HepG2 (cell line): ENCODE measurements around the gene CARD19. TPM values are rescaled to one million over a fixed set of nuclear protein-coding genes. Genes with fewer than 3 reads are reported as not detected.

Experiments
- ATM ChIP-seq: fragments of 450-650 bp; IDR thresholded peaks from 2 replicates; pipeline ENCODE4 v1.7.1; 2017; ENCODE audit warnings: mild to moderate bottlenecking, borderline replicate concordance
- FOSL1 ChIP-seq: sonication (generic); formaldehyde crosslinking; IDR thresholded peaks from 2 replicates; pipeline ENCODE4 v1.9.0; 2021; ENCODE audit warnings: missing genetic modification reagents, borderline replicate concordance
- GTF2F1 ChIP-seq: fragments of 150-350 bp; IDR thresholded peaks from 2 replicates; pipeline ENCODE4 v1.6.1; 2014; ENCODE audit warnings: low read length
- HOXA5 ChIP-seq: sonication (generic); formaldehyde crosslinking; IDR thresholded peaks from 2 replicates; pipeline ENCODE4 v1.4.0; 2020; ENCODE audit warnings: missing genetic modification reagents
- NCOA2 ChIP-seq: sonication (generic); formaldehyde crosslinking; IDR thresholded peaks from 2 replicates; pipeline ENCODE4 v1.8.0; 2022; ENCODE audit warnings: inconsistent platforms
- RCOR2 ChIP-seq: IDR thresholded peaks from 2 replicates; pipeline ENCODE4 v1.6.1; 2016; ENCODE audit warnings: missing biosample characterization, missing genetic modification reagents
- WIZ ChIP-seq: sonication (generic); formaldehyde crosslinking; IDR thresholded peaks from 2 replicates; pipeline ENCODE4 v1.5.1; 2020; ENCODE audit warnings: mild to moderate bottlenecking, missing genetic modification reagents
- ZNF782 ChIP-seq: sonication (generic); formaldehyde crosslinking; IDR thresholded peaks from 2 replicates; pipeline ENCODE4 v1.4.0; 2020; ENCODE audit warnings: missing genetic modification reagents, mild to moderate bottlenecking, borderline replicate concordance
- ZSCAN22 ChIP-seq: sonication (generic); formaldehyde crosslinking; IDR thresholded peaks from 2 replicates; pipeline ENCODE4 v1.4.0; 2020; ENCODE audit warnings: mild to moderate bottlenecking, missing genetic modification reagents
- polyA plus RNA-seq, 8 experiments: library from polyadenylated mRNA; depleted of rRNA in 3 of 8; stranded (reverse) in 7 of 8; unstranded in 1 of 8; fragments of >200 nt; fragmentation: Illumina TruSeq in 4 of 8; extraction: Trizol in 4 of 8; gene quantifications; 2 replicates each; pipeline versions ENCODE4 v1.2.1 to v1.2.3, GENCODE V29; 2011 to 2016; ENCODE audit warnings: low read depth in 4 of 8, missing spikeins in 1 of 8, mixed read lengths in 1 of 8; ENCODE audit not compliant: insufficient read depth in 1 of 8
- total RNA-seq, 5 experiments: library from RNA; depleted of rRNA; stranded (reverse); fragments of >200 nt; fragmentation: Illumina TruSeq; extraction: Trizol; gene quantifications; 2 replicates each; pipeline ENCODE4 v1.2.3, GENCODE V29; 2016; ENCODE audit warnings: low read depth in 1 of 5
- TF ChIP-seq, protein P1 (sequence below): conservative IDR thresholded peaks from 2 replicates; pipeline ENCODE4 v1.6.1; 2018; ENCODE audit warnings: missing genetic modification reagents
- TF ChIP-seq, protein P2 (sequence below): IDR thresholded peaks from 2 replicates; pipeline ENCODE4 v1.6.1; 2012; ENCODE audit warnings: inconsistent platforms
- TF ChIP-seq, protein P3 (sequence below): sonication (generic); formaldehyde crosslinking; IDR thresholded peaks from 2 replicates; pipeline ENCODE4 v1.8.0; 2022; ENCODE audit warnings: missing genetic modification reagents, mild to moderate bottlenecking, borderline replicate concordance
- TF ChIP-seq, protein P4 (sequence below): IDR thresholded peaks from 2 replicates; pipeline ENCODE4 v1.6.1; 2012; ENCODE audit warnings: low read depth, low read length, improper control_type of control experiment
- TF ChIP-seq, protein P5 (sequence below): sonication (generic); formaldehyde crosslinking; IDR thresholded peaks from 2 replicates; pipeline ENCODE4 v1.5.1; 2020; ENCODE audit warnings: missing genetic modification reagents, mild to moderate bottlenecking, borderline replicate concordance
- TF ChIP-seq, protein P6 (sequence below): sonication (generic); formaldehyde crosslinking; IDR thresholded peaks from 2 replicates; pipeline ENCODE4 v1.4.0; 2020; ENCODE audit warnings: missing genetic modification reagents; ENCODE audit errors: not compliant biosample characterization
- TF ChIP-seq, protein P7 (sequence below): sonication (generic); formaldehyde crosslinking; IDR thresholded peaks from 2 replicates; pipeline ENCODE4 v1.8.1; 2023; ENCODE audit warnings: missing genetic modification reagents, mild to moderate bottlenecking, borderline replicate concordance

The CARD19 gene
- total and polyA plus RNA-seq, 2 of the 13 experiments (the other 11 are each of a cell fraction or from before 2014, with no cell fraction given), result 18.4 to 47.2 TPM

DNA sequence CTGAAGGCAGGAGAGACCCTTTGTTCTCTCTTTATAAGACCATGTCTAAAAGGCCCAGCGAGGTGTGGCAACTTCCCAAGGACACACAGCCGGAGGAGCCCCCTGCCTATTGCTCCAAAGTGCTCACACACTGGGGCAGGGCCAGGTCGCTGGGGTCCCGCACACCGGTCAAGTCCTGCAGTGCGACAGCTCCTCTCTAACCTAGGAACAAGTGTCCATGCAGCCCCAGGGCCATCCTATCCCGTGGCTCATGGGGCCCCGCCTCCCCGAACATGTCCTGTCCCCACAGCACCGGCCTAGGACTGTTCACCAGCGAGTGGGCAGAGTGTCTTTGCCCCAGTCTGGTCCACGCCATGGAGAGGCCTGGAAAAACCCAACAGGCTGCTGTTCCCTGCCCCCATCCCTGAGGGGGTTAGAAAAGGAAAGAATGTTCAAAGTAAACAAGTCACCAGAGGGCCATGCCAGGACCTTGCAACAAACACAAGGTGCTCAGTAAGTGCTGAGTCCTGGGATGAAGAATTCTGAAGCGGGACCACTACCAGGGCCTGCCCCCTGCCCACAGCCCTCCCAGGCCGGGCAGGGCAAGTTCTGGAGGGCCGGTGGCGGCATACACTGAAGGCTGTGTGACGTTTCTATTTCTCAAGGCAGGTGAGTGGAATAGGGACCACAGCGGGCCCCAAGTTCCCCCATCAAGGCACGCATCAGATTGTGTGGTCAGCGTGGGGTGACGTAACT, 37.1 kb downstream of the CARD19 start (continued):
- 0 out of 2 replicates have a peak, but pooled peaks have one; percentile 14 for TF ChIP-seq FOSL1 (CRISPR knock-in tag)
- TF ChIP-seq, protein P1, sequence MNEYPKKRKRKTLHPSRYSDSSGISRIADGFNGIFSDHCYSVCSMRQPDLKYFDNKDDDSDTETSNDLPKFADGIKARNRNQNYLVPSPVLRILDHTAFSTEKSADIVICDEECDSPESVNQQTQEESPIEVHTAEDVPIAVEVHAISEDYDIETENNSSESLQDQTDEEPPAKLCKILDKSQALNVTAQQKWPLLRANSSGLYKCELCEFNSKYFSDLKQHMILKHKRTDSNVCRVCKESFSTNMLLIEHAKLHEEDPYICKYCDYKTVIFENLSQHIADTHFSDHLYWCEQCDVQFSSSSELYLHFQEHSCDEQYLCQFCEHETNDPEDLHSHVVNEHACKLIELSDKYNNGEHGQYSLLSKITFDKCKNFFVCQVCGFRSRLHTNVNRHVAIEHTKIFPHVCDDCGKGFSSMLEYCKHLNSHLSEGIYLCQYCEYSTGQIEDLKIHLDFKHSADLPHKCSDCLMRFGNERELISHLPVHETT, result no peak
- TF ChIP-seq, protein P2, sequence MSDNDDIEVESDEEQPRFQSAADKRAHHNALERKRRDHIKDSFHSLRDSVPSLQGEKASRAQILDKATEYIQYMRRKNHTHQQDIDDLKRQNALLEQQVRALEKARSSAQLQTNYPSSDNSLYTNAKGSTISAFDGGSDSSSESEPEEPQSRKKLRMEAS, result no peak
- TF ChIP-seq, protein P3, sequence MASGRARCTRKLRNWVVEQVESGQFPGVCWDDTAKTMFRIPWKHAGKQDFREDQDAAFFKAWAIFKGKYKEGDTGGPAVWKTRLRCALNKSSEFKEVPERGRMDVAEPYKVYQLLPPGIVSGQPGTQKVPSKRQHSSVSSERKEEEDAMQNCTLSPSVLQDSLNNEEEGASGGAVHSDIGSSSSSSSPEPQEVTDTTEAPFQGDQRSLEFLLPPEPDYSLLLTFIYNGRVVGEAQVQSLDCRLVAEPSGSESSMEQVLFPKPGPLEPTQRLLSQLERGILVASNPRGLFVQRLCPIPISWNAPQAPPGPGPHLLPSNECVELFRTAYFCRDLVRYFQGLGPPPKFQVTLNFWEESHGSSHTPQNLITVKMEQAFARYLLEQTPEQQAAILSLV, result no peak
- TF ChIP-seq, protein P4, sequence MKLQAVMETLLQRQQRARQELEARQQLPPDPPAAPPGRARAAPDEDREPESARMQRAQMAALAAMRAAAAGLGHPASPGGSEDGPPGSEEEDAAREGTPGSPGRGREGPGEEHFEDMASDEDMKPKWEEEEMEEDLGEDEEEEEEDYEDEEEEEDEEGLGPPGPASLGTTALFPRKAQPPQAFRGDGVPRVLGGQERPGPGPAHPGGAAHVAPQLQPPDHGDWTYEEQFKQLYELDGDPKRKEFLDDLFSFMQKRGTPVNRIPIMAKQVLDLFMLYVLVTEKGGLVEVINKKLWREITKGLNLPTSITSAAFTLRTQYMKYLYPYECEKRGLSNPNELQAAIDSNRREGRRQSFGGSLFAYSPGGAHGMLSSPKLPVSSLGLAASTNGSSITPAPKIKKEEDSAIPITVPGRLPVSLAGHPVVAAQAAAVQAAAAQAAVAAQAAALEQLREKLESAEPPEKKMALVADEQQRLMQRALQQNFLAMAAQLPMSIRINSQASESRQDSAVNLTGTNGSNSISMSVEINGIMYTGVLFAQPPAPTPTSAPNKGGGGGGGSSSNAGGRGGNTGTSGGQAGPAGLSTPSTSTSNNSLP, result no peak
- no peak for TF ChIP-seq ZNF782 (CRISPR knock-in tag)
- TF ChIP-seq, protein P5, sequence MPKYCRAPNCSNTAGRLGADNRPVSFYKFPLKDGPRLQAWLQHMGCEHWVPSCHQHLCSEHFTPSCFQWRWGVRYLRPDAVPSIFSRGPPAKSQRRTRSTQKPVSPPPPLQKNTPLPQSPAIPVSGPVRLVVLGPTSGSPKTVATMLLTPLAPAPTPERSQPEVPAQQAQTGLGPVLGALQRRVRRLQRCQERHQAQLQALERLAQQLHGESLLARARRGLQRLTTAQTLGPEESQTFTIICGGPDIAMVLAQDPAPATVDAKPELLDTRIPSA (CRISPR knock-in tag), result peak; percentile 63; the same call in 1 of the 2 replicates
- no peak; the same call in 1 of the 2 replicates for TF ChIP-seq NCOA2 (CRISPR knock-in tag)
- TF ChIP-seq, protein P6, sequence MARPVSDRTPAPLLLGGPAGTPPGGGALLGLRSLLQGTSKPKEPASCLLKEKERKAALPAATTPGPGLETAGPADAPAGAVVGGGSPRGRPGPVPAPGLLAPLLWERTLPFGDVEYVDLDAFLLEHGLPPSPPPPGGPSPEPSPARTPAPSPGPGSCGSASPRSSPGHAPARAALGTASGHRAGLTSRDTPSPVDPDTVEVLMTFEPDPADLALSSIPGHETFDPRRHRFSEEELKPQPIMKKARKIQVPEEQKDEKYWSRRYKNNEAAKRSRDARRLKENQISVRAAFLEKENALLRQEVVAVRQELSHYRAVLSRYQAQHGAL, result no peak
- no peak for TF ChIP-seq WIZ
- TF ChIP-seq, protein P7, sequence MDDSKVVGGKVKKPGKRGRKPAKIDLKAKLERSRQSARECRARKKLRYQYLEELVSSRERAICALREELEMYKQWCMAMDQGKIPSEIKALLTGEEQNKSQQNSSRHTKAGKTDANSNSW (CRISPR knock-in tag), result peak; percentile 39; the same call in 1 of the 2 replicates
- TF ChIP-seq HOXA5 (CRISPR knock-in tag), result no peak
- TF ChIP-seq ZSCAN22, result no peak
- no peak for TF ChIP-seq GTF2F1
- TF ChIP-seq ATM, result no peak
- no peak for TF ChIP-seq RCOR2
